Measurements from ENCODE around the gene NEMP2.
A peak's percentile ranks its signal among the peaks of the same experiment; 100 is the strongest.
"Not testable (repeated sequence)": the region's sequence is repeated elsewhere in the genome, so short reads cannot be mapped to it uniquely, and the experiment has no call there.

NEMP2 gene

DNA sequence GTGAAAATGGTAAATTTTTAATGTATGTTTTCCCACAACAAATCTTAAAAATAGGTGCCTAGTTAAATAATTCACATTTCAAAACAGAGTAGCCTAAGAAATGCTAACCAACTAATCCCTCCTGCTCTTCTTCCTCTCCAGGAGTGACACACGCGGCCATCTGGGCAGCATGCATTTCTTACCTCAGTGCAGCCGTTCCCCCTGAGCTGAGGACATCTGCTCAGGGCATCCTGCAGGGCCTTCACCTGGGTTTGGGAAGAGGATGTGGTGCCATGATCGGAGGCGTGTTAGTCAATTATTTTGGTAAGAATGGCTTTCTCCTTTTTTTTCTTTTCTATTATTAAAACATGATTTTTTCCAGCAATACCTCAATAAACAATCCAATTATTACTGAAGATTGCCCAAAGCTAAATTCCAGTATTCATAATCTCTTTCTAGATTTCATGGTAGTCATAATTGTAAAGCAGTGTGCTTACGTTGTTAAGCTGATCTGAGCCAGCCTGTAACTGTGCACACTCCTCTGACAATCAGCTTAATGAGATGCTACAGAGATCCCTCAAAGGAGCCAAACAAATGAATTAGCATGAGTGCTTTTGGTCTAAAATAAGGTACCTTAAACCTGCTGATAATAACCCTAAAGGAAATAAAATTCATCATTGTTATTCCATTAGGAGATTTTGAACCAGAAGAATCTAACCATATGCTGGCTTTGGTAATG lies 45.8 kb downstream of the NEMP2 start:
- no peak for DNase-seq

DNA sequence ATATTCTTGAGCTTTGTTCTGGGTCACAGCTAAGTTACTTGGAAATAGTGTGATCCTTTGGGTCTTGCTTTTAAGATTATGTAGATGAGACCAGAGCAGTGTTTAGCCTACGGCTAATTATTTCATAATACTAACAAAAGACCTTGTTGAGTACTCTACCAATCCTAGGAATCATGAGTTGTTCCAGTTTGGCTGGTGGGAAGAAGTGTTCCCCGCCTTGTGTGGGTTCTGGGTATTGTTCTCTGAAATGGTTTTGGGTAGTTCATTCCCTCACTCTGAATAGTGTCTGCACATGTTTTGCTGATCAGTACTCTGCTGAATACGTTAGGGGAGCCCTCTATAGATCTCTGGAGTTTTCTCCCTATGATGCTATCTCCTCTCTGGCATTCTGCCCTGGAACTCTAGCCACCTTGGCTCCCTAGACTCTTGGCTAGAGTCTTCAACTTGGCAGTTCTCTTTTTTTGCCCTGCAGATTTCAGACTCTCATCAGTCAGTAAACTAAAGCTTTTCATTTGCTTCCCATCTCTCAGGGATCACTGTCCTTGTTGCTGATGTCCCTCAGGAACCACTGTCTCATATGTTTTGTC lies 48.4 kb downstream of the NEMP2 start:
- no peak for DNase-seq

DNA sequence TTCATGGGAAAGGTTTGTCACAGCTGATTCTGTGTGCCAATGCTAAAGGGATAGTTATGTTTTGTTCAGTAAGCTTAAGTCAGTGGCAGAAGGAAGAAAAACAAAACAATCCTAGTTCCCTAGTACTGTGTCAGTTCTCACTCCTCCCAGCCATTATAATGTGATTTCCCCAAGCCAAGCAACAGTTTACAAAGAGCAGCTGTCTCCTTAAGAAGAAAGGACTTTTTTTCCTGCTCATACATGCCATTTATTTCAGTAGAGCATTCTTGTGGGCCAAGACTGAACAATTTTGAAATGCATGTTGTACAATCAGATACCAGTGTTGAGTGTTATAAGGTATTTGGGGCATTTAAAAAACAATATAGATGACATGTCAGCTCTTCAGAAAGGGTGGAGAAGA lies 52.1 kb downstream of the NEMP2 start:
- DNase-seq, result no peak

DNA sequence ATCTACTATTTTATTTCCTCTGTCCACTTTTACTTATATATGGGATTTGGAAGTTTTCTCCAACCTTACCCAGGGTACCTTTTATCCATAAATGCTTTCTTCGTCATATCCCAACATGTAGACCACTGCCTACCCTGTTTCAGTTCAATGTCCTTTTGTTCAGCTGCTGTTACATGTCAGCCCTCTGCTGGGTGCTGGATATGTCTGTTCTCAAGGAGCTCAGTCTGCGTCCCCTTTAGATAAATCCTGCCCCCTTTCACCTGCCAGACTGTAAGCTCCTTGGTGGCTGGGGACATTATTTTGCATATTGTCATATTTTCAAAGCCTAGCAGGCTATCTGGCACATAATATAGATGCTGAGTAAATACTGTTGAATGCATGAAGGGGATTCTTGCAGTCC lies 53.2 kb downstream of the NEMP2 start:
- DNase-seq, result no peak

GRCh38 chr2:190478572-190479195 lies 55.8 kb downstream of the NEMP2 start:
- DNase-seq, result no peak

GRCh38 chr2:190477661-190478454 lies 56.7 kb downstream of the NEMP2 start:
- DNase-seq, result no peak

- DNase-seq, result no peak
Measured at GRCh38 chr2:190470256-190470826, 64.2 kb downstream of the NEMP2 start.

DNA sequence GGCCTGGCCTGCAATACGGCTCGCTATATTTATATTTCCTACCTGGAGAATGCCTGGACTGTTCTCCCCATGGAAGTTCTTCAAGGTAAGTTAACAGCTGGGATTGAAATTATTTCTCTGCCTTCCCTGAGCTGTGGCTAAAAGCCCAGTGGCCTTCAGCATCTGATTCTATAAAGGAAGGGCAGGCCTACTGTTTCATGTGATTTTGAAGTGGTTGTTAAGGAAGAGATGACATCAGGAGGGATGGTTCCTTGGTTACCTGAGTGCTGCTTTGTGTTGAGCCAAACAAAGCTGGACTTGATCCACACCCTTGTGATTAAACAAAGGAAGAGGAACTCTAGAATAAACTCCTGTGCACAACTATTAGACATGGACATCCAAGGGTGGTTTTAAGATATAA lies 64.8 kb downstream of the NEMP2 start:
- no peak for DNase-seq

DNA sequence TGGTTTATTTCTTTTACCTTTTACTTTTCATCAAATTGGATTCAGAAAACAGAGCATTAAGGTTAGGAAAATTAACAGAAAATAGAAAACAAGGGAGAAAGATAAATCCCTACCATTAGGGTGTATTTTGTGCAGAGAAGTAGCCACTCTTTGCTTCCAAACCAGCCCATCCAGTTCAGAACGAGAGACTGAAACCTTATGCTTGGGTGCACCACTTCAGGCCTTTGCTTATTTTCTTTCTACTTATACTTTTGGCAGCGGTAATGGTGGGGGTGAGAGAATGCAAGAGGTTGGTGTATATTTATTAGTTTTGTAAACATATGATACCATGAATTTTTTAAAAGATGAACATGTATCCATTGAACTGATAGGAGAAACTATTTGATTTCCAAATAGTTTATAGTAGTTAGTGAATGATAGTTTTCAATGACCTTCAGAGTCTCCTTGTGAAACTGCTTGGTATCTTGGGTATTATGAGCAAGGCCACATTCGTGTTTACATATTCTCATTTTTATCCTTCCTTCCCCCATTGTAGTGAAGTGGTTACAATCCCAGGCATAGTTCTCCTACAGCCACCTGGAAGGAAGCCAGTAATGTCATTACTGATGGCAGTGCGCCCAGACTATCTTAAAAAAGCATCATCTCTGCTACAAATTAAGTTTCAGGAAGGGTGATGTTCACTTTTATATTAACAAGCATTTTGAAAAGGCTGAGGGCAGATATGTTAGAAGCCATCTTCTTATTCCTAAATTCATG lies 65.5 kb downstream of the NEMP2 start:
- DNase-seq, result peak; percentile 9 to 48

GRCh38 chr2:190468354-190468753 lies 66.2 kb downstream of the NEMP2 start:
- not testable (repeated sequence) for DNase-seq

DNA sequence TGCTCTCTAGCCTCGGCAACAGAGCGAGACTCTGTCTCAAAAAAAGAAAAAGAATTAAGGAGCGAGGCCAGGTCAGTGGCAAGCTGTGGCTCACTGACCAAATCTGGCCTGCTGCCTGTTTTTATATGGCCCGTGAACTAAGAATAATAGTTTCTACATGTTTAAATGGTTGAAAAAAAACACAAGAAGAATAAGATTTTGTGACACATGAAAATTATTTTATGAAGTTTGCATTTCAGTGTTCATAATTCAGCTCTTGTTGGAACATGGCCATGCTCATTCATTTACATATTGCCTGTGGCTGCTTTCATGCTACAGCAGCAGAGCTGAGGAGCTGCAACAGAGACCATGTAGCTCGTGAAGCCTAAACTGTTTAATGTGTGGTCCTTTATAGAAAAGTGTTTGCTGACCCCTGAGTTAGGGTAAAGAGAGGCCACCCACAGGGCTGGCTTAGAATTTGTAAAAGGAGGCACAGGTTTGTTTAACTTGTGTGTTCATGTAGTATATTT lies 66.9 kb downstream of the NEMP2 start:
- DNase-seq, result peak; percentile 57 to 76

DNA sequence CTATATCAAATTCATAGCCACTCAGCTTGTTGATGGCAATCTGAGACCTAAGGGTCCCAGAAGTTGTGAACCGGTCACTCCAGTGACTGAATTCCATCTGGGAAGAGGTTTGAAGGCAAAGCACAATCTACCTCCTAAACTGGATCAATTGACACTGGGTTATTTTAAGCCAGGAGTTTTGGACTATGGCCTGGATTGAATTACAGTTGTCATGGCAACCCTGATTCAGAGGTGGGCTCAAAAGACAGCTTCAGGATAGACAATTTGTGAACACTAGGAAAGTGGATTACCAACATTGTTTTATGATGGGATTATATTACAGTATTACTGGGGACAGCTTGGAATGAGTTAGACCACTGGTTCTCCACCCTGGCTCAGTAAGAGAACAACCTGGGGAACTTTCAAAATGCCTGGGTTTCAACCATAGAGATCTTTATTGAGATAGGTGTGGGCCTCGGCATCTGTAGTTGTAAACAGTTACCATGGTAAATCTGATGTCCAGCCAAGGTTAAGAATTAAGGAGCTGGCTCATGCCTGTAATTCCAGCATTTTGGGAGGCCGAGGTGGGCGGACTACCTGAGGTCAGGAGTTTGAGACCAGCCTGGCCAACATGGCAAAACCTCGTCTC lies 67.6 kb downstream of the NEMP2 start:
- peak; percentile 82 to 85 for DNase-seq

- no peak for DNase-seq
Measured at GRCh38 chr2:190465060-190465459, 69.5 kb downstream of the NEMP2 start.

DNA sequence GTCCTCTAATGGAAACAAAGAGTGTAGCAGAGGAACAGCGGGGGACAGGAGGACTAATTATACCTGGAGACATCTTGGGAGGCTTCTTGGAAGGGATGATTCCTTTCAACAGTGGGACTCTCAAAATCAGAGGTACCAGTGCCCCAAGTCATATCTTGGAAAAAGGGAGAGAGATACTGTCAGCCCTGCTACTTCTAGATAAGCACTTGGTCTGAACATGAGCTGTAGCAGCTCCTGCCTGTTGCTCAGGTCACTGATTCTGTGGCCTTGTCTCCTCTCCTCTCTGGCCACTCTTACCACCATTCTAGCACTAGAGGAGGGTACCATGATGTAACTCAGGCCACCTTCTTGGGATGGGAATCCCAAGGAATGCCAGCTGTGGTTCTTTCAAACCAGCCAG lies 71.9 kb downstream of the NEMP2 start:
- no peak for DNase-seq

- no peak for DNase-seq
Measured at GRCh38 chr2:190462181-190462580, 72.3 kb downstream of the NEMP2 start.

GRCh38 chr2:190460487-190460886 lies 74.0 kb downstream of the NEMP2 start:
- DNase-seq, result no peak

DNA sequence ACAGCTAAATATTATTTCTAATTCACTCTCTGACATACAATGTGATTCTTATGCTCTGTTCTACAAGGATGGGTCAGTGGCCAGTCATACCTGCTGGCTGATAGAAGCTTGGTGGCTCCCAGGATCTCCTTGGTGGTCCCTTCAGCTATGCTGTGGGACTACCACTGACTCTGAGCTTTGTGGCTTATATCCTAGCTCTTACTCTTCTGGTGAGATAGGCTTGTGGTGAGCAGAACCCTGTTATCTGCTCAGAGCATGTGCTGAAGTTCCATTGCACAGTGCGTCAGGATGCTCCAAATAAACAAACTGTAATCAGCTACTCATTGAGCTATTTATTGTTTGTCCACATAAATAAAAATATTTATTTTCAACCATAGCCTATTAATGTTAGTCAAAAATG lies 74.6 kb downstream of the NEMP2 start:
- DNase-seq, result no peak

DNA sequence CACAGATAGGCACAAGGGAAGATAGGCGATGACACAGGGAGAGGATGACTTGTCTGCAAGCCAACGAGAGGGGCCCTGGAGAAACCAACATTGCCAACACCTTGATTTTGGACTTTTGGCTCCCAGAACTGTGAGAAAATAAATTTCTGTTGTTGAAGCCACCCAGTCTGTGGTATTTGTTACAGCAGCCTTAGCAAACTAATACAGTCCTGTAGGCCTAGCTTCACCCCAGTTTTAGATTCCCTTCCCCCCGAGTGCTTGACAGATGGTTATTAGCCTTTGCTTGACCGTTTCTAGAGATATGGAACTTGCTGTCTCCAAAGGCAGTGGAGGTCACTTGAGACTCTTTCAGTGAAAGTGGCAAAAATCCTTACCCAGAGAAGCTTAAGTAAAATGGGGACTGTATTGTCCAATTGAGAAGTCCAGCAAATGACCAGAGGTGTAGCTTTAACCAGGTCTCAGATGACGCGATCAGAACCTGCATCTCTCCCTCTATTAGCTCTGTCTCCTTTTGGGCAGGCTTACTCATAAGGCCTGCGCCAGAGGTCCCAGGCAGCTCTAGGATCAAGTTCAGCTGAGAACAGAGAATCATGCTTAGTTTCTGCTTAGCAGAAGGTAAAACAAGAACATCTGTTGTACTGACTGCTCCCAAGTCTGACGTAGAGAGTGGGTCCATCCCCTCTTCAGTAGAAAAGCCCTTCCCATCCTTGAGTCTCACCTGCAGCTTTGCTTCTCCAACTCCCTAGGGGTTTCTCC lies 76.0 kb downstream of the NEMP2 start:
- no peak for DNase-seq

GRCh38 chr2:190457256-190457655 lies 77.3 kb downstream of the NEMP2 start:
- DNase-seq, result no peak

- DNase-seq, result no peak
Measured at GRCh38 chr2:190456833-190457232, 77.7 kb downstream of the NEMP2 start.

All from NCI-H526 (cell line).